GM21786 (cell line): ENCODE results near the gene COX17.
A peak's percentile ranks its signal among the peaks of the same experiment; 100 is the strongest.
"Not testable (repeated sequence)": the region's sequence is repeated elsewhere in the genome, so short reads cannot be mapped to it uniquely, and the experiment has no call there.

ENCODE experiments used
- ATAC-seq: cut with Tn5 transposase; IDR thresholded peaks from one replicate; pipeline ENCODE4 v1.9.1; 2021; ENCODE audit not compliant: unreplicated experiment

Gene COX17

DNA sequence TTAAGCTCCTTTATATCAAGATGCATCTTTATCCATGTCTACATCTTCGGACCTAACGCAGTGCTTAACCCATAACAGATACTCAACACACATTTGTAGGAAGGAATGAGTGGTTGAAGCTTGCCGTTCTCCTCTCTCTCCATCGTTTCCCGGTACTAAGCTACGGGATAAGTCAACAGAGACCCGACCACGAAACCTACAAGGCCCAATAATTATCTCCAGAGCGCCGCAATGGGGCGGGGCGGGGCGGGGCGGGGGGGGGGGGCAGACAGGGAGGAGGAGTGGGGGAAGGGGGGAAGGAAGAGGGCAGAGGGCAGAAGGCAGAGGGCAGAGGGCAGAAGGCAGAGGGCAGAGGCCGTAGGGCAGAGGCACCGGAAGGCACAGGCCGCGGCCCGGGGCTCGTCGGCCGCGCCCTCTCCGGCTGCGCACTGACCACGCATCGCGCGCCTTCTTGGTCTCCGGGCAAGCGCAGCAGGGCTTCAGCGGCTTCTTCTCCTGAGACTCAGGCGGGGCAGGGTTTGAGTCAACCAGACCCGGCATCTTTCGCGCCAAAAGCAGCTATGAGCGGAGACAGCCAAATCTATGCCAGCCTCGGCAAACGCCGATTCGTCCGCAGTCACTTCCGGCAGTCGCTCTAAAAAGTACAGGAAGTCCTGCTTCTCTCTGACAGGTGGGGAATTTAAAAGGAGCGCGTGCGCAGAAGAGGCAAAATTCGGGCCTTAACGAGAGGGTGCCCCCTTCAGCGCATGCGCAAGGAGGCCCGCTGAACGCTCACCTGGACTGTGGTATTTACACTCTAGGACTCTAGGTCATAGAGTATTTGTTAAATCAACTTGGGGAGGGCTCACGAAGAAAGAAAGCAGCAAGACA, at the start of gene COX17:
TSS of gene COX17 (minus strand) at position 636 of the 870 bp plus-strand sequence. CDS start at position 540, 96 bp downstream.
- ATAC-seq: peak; percentile 92

- no peak for ATAC-seq
Measured at GRCh38 chr3:119726909-119727308, 49.7 kb upstream of the COX17 start.

DNA sequence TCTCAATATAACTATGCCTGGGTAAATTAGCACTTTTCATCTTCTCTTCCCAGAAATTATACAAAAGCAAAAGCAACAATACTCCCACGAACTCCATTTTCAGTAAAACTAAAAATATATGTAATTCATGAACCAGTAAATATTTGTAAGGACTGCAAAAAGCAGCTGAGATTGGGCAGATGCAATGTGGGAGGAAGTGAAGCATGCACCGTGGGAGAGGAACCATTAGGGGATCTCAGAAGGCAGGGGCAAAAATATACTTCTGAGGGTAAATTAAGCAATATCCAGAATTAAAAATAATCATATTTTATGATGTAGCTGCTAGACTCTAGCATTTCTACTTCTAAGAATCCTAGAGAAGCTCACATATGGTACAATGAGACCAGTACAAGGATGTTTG, 45.8 kb upstream of the COX17 start:
- no peak for ATAC-seq

GRCh38 chr3:119717520-119717919, 40.3 kb upstream of the COX17 start:
- ATAC-seq: no peak

DNA sequence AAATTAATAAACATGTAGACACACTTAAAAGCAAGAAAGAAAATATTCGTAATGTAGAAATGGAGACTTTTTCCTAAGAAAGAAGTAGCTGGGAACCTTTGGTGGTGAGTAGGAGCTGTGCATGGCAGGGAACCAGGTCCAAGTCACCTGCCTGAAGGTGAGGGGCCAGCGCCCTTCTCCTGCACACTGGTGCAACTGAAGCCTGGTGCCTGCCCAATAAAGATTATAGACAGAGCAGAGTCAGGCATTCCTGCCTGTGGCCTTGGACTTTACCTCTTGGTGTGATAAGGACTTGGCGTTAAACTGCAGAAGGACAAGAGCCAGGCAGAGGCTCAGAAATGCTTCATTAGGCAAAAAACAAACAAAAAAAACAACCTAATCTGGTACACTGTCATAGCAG, 39.8 kb upstream of the COX17 start:
- no peak for ATAC-seq

DNA sequence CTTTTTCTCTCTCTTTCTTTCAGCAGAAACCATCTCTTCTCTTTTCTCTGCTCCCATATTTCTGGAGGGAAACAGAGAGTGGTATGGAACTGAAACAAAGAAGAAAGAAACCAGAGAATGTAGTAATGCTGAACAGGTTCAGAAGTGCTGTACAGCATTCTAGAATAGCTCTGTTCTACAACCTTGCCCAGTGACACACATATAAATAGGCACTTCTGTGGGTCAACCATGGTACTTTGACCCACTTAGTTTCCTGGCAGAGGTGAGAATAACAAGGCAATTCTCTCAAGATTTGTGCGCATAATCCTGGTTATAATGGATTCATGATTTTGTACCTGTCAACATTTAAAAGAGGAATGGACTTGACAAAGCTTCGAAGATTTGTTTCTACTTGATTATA, 37.9 kb upstream of the COX17 start:
- ATAC-seq: no peak

DNA sequence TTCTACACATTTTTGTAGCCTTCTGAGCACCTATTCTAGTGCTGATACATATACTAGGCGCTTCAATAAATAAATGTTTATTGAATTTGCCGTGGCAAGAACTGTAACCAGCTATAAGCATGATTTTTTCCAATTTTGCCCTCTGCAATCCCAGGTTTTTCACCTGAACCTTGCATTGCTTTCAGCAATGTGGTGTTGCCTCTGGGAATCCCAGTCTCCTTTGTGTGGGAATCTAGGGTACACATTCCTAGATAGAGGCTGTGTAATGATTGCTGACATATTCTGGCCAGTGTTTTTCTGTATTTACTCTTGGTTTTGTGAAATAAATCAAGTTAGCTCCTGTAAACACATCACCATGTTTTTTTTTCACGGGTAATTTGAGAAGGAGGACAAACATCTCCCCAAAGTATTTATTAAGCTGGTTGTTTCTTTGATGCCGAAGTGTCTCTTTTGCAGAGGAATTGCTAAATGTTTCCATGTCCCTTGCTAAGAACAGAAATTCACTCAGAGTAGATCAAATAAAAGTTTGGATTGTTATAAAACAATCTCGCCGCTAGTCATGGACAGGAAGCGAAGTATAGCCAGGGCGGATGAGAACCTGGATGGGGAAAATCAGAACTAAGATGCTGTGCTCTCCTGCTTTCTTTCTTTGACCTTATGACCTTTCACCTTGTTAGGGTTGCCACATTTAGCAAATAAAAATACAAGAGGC, 26.8 kb upstream of the COX17 start:
- ATAC-seq: no peak

GRCh38 chr3:119702530-119703527, 25.6 kb upstream of the COX17 start, which contains the start of gene CFAP91:
Gene CFAP91, plus strand, starts transcription at chr3:119703022. Its CDS starts 77 bp downstream, at chr3:119703099.
- peak; percentile 79 for ATAC-seq

- ATAC-seq: peak; percentile 5
Measured at GRCh38 chr3:119700920-119701734, 23.9 kb upstream of the COX17 start.

DNA sequence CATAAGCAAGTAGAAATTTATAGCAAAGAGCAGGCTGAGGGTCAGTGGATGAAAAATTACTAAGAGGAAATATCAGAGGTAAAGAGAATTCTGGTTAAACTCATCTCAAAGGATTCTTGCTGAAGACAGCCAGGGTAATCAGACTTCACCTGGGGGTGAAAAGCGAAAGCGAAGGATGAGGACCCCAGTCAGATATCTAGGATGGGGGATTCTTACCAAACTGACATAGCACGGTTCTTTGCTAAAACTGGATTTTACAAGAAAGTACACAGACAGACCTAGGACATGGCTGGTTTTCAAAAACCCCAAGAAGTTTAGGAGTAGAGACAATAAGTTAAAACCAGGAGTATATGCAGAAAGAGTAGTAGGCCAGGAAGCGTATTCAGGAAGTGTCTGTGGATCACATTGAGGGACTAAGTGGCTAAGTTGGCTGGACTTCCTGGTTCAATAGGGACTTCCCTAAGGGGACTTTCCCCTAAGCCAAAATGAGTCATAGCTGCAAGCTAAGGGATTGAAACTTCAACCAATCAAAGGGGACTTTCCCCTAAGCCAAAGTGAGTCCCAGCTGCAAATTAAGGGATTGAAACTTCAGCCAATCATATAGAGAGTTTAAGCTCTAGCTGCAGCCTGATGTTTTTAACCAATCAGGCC, 23.2 kb upstream of the COX17 start:
- peak; percentile 38 for ATAC-seq

DNA sequence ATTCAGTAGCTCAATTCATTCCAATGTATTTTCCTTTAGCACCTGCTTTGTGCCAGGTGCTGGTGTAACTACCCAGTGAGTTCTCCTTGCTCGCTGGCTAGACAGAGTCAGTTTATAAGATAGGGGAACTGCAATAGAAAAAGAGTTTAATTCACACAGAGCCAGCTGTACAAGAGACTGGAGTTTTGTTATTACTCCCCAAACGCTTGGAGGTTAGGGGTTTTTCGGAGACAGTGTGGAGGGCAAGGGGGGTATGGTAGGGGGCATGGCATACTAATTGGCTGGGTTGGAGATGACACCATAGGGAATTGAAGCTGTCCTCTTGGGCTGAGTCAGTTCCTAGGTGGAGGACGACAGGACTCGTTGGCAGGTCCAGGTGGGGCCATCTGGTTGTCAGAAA, 20.2 kb upstream of the COX17 start:
- peak; percentile 55 for ATAC-seq

- no peak for ATAC-seq
Measured at GRCh38 chr3:119695480-119695879, 18.3 kb upstream of the COX17 start.

DNA sequence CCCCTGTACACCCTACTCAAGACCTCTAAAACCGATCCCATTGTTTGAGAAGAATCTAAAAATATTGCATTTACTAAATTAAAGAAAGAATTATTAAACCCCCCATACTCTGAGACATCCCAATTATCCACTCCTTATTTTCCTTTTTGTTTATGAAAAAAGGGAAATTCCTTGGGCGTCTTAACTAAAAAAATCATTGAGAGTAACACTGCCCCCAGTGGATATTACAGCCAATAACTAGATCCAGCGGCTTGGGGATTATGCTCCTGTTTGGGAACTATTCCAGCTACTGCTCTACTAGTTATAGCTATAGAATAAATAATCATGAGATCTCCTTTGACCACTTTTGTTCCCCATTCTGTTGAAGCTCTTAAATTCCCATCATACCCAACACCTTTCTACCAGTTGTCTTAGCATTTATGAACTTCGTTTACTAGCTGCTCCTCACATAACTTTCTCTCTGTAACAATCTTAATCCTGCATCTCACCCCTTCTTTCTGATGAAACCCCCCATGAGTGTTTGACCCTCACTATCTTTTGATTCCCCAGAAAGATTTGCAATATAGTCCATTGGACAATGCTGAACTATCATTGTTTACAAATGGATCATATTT, 12.9 kb upstream of the COX17 start:
- no peak for ATAC-seq

DNA sequence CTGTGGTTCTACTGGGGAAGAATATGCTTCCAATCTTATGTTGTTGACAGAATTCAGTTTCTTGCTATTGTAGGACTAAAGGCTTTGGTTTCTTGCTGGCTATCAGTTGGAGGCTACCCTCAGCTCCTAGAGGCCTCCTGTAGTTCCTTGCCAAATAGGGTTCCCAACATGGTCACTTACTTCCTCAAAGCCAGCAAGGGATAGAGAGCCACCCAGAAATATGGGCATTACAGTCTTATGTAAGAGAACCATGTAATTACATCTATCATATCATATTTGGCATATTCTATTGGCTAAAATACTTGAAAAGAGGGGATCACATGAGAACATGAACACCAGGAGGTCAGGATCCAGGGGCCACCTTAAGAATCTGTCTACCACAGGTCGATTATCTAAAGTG, 6.2 kb upstream of the COX17 start:
- no peak for ATAC-seq

DNA sequence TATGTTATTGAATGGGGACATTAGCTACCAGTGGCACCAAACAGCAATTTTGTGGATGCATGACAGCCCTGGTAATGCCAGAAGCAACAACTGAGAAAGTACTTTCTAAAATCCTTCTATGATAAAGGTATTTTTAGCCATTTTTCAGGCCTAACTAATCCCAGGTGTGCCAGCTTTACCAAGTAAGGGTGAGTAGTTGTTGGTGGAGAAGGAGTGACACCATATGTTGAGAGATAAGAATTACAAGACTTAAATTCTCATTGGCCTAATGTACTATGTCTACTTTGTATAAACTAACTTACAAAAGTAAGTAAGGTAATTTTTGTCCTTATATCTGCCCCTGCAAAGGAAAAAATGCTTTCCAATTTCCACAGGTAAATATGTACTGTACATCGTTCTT, 4.1 kb upstream of the COX17 start:
- peak; percentile 20 for ATAC-seq

GRCh38 chr3:119679874-119680273, 2.7 kb upstream of the COX17 start:
- ATAC-seq: no peak

DNA sequence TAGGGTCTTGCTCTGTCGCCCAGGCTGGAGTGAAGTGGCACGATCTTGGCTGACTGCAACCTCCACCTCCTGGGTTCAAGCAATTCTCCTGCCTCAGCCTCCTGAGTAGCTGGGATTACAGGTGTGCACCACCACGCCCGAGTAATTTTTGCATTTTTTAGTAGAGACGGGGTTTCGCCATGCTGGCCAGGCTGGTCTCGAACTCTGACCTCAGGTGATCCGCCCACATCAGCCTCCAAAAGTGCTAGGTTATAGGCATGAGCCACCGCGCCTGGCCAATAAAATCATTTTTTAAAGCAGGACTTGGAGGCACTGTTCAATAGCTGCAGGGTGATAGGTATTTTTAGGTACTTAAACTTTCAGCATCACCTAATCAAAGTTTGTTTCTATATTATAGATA, 1.0 kb upstream of the COX17 start:
- not testable (repeated sequence) for ATAC-seq

DNA sequence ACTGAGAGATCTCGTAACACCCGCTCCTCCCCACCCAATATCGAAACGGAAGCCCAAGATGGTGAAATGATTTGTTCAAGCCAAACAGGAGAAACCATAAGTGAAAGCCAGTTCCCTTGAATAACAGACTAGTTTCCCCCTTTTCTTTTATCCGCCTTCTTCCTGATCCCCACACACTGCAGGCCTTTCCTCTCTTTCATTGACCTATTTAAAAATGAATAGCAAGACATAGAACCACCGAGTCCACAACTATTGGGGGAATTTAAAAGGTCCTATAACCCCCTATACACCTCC, 382 bp upstream of the COX17 start:
- no peak for ATAC-seq

- ATAC-seq: no peak
Measured at GRCh38 chr3:119676020-119676419, 1.2 kb downstream of the COX17 start.
